Activated T-cell treated with anti-CD3 and anti-CD28 coated beads, Interleukin-2, amount 50 U/mL, for 72 hours (primary cell): Measurements from ENCODE around the gene KLRF1. TPM values are rescaled to one million over a fixed set of nuclear protein-coding genes. Genes with fewer than 3 reads are reported as not detected.

ENCODE experiments used
- ATAC-seq, 2 donors: fragments of 150-1000 bp; cut with Tn5 transposase; replicated peaks in 1 of 2; 2 replicates each; pipeline ENCODE4 v1.10.0; 2021; ENCODE audit warnings: moderate library complexity in 2 of 2, mild to moderate bottlenecking in 1 of 2
- DNase-seq, 2 donors: peaks; one replicate each; pipeline ENCODE4 v3.0.0; 2021 to 2022; ENCODE audit warnings: mixed read lengths in 1 of 2
- H3K27ac Mint-ChIP-seq: one replicate; pipeline ENCODE4 v1.8.0; 2022; ENCODE audit warnings: mild to moderate bottlenecking, moderate library complexity, mixed read lengths
- H3K27me3 Mint-ChIP-seq: one replicate; pipeline ENCODE4 v1.8.0; 2022; ENCODE audit warnings: low read depth, mixed read lengths
- H3K36me3 Mint-ChIP-seq, 2 donors: one replicate each; pipeline ENCODE4 v1.8.0; 2022; ENCODE audit warnings: mixed read lengths in 2 of 2, mild to moderate bottlenecking in 1 of 2; ENCODE audit not compliant: insufficient read depth in 2 of 2
- H3K4me1 Mint-ChIP-seq: one replicate; pipeline ENCODE4 v1.8.0; 2022; ENCODE audit warnings: low read depth, mixed read lengths
- H3K4me3 Mint-ChIP-seq, 2 donors: one replicate each; pipeline ENCODE4 v1.8.0; 2022; ENCODE audit warnings: mild to moderate bottlenecking in 2 of 2, mixed read lengths in 2 of 2, moderate library complexity in 2 of 2
- H3K9me3 Mint-ChIP-seq, 2 donors: one replicate each; pipeline ENCODE4 v1.8.0; 2022; ENCODE audit warnings: mixed read lengths in 2 of 2
- total RNA-seq, 2 donors: library from RNA; stranded (reverse); gene quantifications; one replicate each; pipeline ENCODE4 v1.2.3, GENCODE V29; 2022

The KLRF1 gene
- total RNA-seq = under 1 TPM; 0.29 to 0.72 TPM

- peaks cover 13% of the 10 kb centered on the region for H3K27me3 Mint-ChIP-seq
- no peaks in the 10 kb centered on the region for H3K36me3 Mint-ChIP-seq
- peak within 1 kb of the TSS in 1 of 2 donors; percentile 36 for H3K4me3 Mint-ChIP-seq
- ATAC-seq (no peak), DNase-seq (no peak)
- H3K27ac Mint-ChIP-seq = no peak within 1 kb of the TSS
- no peaks in the 10 kb centered on the region for H3K4me1 Mint-ChIP-seq
- H3K9me3 Mint-ChIP-seq = peaks cover 0 to 3% of the 10 kb centered on the region in 2 donors
These were observed at the start of gene KLRF1 for GRCh38 chr12:9827209-9827888. TSS of gene KLRF1 (plus strand) at chr12:9827481. CDS start at chr12:9827545, 64 bp downstream.

GRCh38 chr12:9779209-9779608 is 48.1 kb upstream of the KLRF1 start:
- H3K27ac Mint-ChIP-seq = no peak overlapping the region
- DNase-seq (no peak), ATAC-seq (no peak)
- no peaks in the 10 kb centered on the region for H3K27me3 Mint-ChIP-seq
- peaks cover 2 to 5% of the 10 kb centered on the region in 2 donors for H3K36me3 Mint-ChIP-seq
- peaks cover 83% of the 10 kb centered on the region for H3K4me1 Mint-ChIP-seq
- peaks cover 1 to 3% of the 10 kb centered on the region in 2 donors for H3K9me3 Mint-ChIP-seq
- H3K4me3 Mint-ChIP-seq = peak overlapping the region in 1 of 2 donors; percentile 17

GRCh38 chr12:9781360-9781759 is 45.9 kb upstream of the KLRF1 start:
- ATAC-seq = peak in 1 of 2 donors; percentile 9
- peak overlapping the region; percentile 1 to 22 for H3K4me3 Mint-ChIP-seq

GRCh38 chr12:9782547-9783382 is 44.5 kb upstream of the KLRF1 start:
- no peak overlapping the region for H3K27ac Mint-ChIP-seq
- DNase-seq (no peak), ATAC-seq (no peak)
- H3K27me3 Mint-ChIP-seq = no peaks in the 10 kb centered on the region
- peak overlapping the region in 1 of 2 donors; percentile 1 for H3K4me3 Mint-ChIP-seq
- peaks cover 1 to 3% of the 10 kb centered on the region in 2 donors for H3K9me3 Mint-ChIP-seq
- peaks cover 64% of the 10 kb centered on the region for H3K4me1 Mint-ChIP-seq
- H3K36me3 Mint-ChIP-seq = peaks cover 0 to 5% of the 10 kb centered on the region in 2 donors

More at GRCh38 chr12:9781360-9781759, 45.9 kb upstream of the KLRF1 start:
- DNase-seq = no peak
- Mint-ChIP-seq H3K4me1 (peaks cover 68% of the 10 kb centered on the region), H3K27ac (peak overlapping the region; percentile 64), H3K9me3 (peaks cover 1 to 3% of the 10 kb centered on the region in 2 donors), H3K36me3 (peaks cover 0 to 5% of the 10 kb centered on the region in 2 donors), H3K27me3 (no peaks in the 10 kb centered on the region)

- Mint-ChIP-seq H3K4me1 (peaks cover 59% of the 10 kb centered on the region), H3K27ac (no peak overlapping the region), H3K27me3 (no peaks in the 10 kb centered on the region), H3K36me3 (peaks cover 3 to 5% of the 10 kb centered on the region in 2 donors), H3K9me3 (peaks cover 1 to 3% of the 10 kb centered on the region in 2 donors), H3K4me3 (no peak overlapping the region)
- ATAC-seq (no peak), DNase-seq (no peak)
These were observed 43.0 kb upstream of the KLRF1 start for GRCh38 chr12:9784326-9784725.

GRCh38 chr12:9784816-9785215 is 42.5 kb upstream of the KLRF1 start:
- DNase-seq = no peak
- Mint-ChIP-seq H3K4me1 (peaks cover 54% of the 10 kb centered on the region), H3K9me3 (peaks cover 1 to 4% of the 10 kb centered on the region in 2 donors), H3K36me3 (peaks cover 3 to 5% of the 10 kb centered on the region in 2 donors), H3K27me3 (no peaks in the 10 kb centered on the region), H3K4me3 (peak overlapping the region in 1 of 2 donors; percentile 22), H3K27ac (no peak overlapping the region)
- no peak for ATAC-seq

- Mint-ChIP-seq H3K27me3 (no peaks in the 10 kb centered on the region), H3K9me3 (peaks cover 3 to 9% of the 10 kb centered on the region in 2 donors), H3K4me1 (peaks cover 50% of the 10 kb centered on the region), H3K27ac (no peak overlapping the region), H3K36me3 (peaks cover 6% of the 10 kb centered on the region in 2 donors), H3K4me3 (peak overlapping the region; percentile 67 to 69)
- ATAC-seq (no peak), DNase-seq (no peak)
These were observed 40.3 kb upstream of the KLRF1 start for GRCh38 chr12:9786726-9787717.

GRCh38 chr12:9792185-9792900 is 34.9 kb upstream of the KLRF1 start:
- Mint-ChIP-seq H3K4me1 (peaks cover 75% of the 10 kb centered on the region), H3K27ac (peak overlapping the region; percentile 99), H3K9me3 (peaks cover 2 to 7% of the 10 kb centered on the region in 2 donors)

GRCh38 chr12:9792961-9793617 is 34.2 kb upstream of the KLRF1 start:
- Mint-ChIP-seq H3K36me3 (peaks cover 3 to 4% of the 10 kb centered on the region in 2 donors), H3K27me3 (no peaks in the 10 kb centered on the region), H3K27ac (peak overlapping the region; percentile 99), H3K4me3 (peak overlapping the region; percentile 72 to 88), H3K9me3 (peaks cover 2 to 7% of the 10 kb centered on the region in 2 donors), H3K4me1 (peaks cover 77% of the 10 kb centered on the region)
- DNase-seq = peak; percentile 14 to 45
- ATAC-seq = peak; percentile 60 to 63

More at GRCh38 chr12:9792185-9792900, 34.9 kb upstream of the KLRF1 start:
- Mint-ChIP-seq H3K27me3 (no peaks in the 10 kb centered on the region), H3K4me3 (peak overlapping the region; percentile 72 to 88), H3K36me3 (peaks cover 3 to 6% of the 10 kb centered on the region in 2 donors)
- ATAC-seq (no peak), DNase-seq (no peak)

- Mint-ChIP-seq H3K36me3 (peaks cover 3 to 4% of the 10 kb centered on the region in 2 donors), H3K27me3 (no peaks in the 10 kb centered on the region)
- ATAC-seq = peak in 1 of 2 donors; percentile 27
These were observed 33.4 kb upstream of the KLRF1 start for GRCh38 chr12:9793779-9794395.

GRCh38 chr12:9794484-9795093 is 32.7 kb upstream of the KLRF1 start:
- Mint-ChIP-seq H3K27me3 (no peaks in the 10 kb centered on the region), H3K27ac (peak overlapping the region; percentile 94), H3K36me3 (peaks cover 3 to 4% of the 10 kb centered on the region in 2 donors), H3K4me1 (peaks cover 78% of the 10 kb centered on the region), H3K9me3 (peaks cover 2 to 7% of the 10 kb centered on the region in 2 donors), H3K4me3 (peak overlapping the region; percentile 72 to 88)
- ATAC-seq = peak; percentile 49 to 54
- no peak for DNase-seq

More at GRCh38 chr12:9793779-9794395, 33.4 kb upstream of the KLRF1 start:
- DNase-seq = no peak
- Mint-ChIP-seq H3K27ac (peak overlapping the region; percentile 99), H3K4me1 (peaks cover 78% of the 10 kb centered on the region), H3K9me3 (peaks cover 2 to 7% of the 10 kb centered on the region in 2 donors), H3K4me3 (peak overlapping the region; percentile 72 to 88)
